OCI-LY7 (cell line): Measurements from ENCODE around the gene VPS8. TPM values are rescaled to one million over a fixed set of nuclear protein-coding genes. Genes with fewer than 3 reads are reported as not detected.

Experiments
- BruUV-seq: library from RNA; stranded (reverse); fragments of 400-500 nt; replicated peaks from 2 replicates; lab custom pipeline; 2021; lab: Mats Ljungman, UMichigan
- CTCF ChIA-PET: fragments of 300-600 bp; sonication (Branson Sonifier 250); formaldehyde crosslinking; loops from one replicate; lab custom pipeline; 2022; ENCODE audit warnings: antibody characterized with exemption; ENCODE audit not compliant: unreplicated experiment; lab: Charles Lee
- POLR2A ChIA-PET: fragments of 300-600 bp; sonication (Branson Sonifier 250); formaldehyde crosslinking; loops from one replicate; lab custom pipeline; 2022; ENCODE audit warnings: antibody characterized with exemption; lab: Charles Lee
- DNase-seq: peaks from one replicate; pipeline ENCODE4 v3.0.0-alpha.2; 2015; ENCODE audit warnings: low spot score
- H2AFZ ChIP-seq: fragments of 200-600 bp; sonication (generic), shearing (Covaris generic); 2 replicates; pipeline ENCODE4 v1.6.1; 2014; ENCODE audit warnings: mild to moderate bottlenecking, antibody characterized with exemption, low read length, moderate library complexity
- H3K27ac ChIP-seq: fragments of 200-600 bp; sonication (generic); 2 replicates; pipeline ENCODE4 v1.5.1; 2014; ENCODE audit warnings: mixed run types, low read depth, mild to moderate bottlenecking, moderate library complexity, low read length, inconsistent platforms; ENCODE audit not compliant: poor library complexity, severe bottlenecking
- H3K36me3 ChIP-seq: fragments of 200-600 bp; sonication (generic); 2 replicates; pipeline ENCODE4 v1.6.1; 2014; ENCODE audit warnings: mild to moderate bottlenecking, antibody characterized with exemption, low read length, moderate library complexity, mixed read lengths; ENCODE audit not compliant: insufficient read depth
- H3K4me1 ChIP-seq: fragments of 200-600 bp; sonication (generic); 2 replicates; pipeline ENCODE4 v1.5.1; 2014; ENCODE audit warnings: mild to moderate bottlenecking, low read length; ENCODE audit not compliant: insufficient read depth, poor library complexity, severe bottlenecking
- H3K4me2 ChIP-seq: fragments of 200-600 bp; sonication (generic); 2 replicates; pipeline ENCODE4 v1.6.1; 2014; ENCODE audit warnings: mild to moderate bottlenecking, low read length
- H3K4me3 ChIP-seq: fragments of 200-600 bp; sonication (generic); 2 replicates; pipeline ENCODE4 v1.5.1; 2014; ENCODE audit warnings: mild to moderate bottlenecking, low read depth, low read length; ENCODE audit not compliant: poor library complexity, severe bottlenecking
- H3K79me2 ChIP-seq: fragments of 200-600 bp; sonication (generic); 2 replicates; pipeline ENCODE4 v1.6.1; 2016; ENCODE audit warnings: low read depth, mild to moderate bottlenecking, low read length, moderate library complexity, mixed read lengths; ENCODE audit not compliant: insufficient read depth
- H3K9me2 ChIP-seq: fragments of 200-600 bp; sonication (generic); 2 replicates; pipeline ENCODE4 v1.6.1; 2016; ENCODE audit warnings: mild to moderate bottlenecking, low read length, mixed read lengths; ENCODE audit not compliant: insufficient read depth
- H3K9me3 ChIP-seq: fragments of 200-600 bp; sonication (generic); 2 replicates; pipeline ENCODE4 v1.6.1; 2014; ENCODE audit warnings: mild to moderate bottlenecking, mixed run types, low read length, mixed read lengths
- H4K20me1 ChIP-seq: fragments of 200-600 bp; sonication (generic); 2 replicates; pipeline ENCODE4 v1.6.1; 2014; ENCODE audit warnings: mild to moderate bottlenecking, antibody characterized with exemption, low read length, moderate library complexity, mixed read lengths; ENCODE audit not compliant: insufficient read depth
- CTCF ChIP-seq: fragments of 200-600 bp; sonication (generic); conservative IDR thresholded peaks from 2 replicates; pipeline ENCODE4 v1.5.1; 2014; ENCODE audit warnings: mild to moderate bottlenecking, antibody characterized with exemption, low read length, moderate library complexity, mixed read lengths
- EZH2phosphoT487 ChIP-seq: fragments of 200-600 bp; sonication (generic); IDR thresholded peaks from 2 replicates; pipeline ENCODE4 v1.6.1; 2018; ENCODE audit warnings: low read depth, borderline replicate concordance, mild to moderate bottlenecking, mixed run types, antibody characterized with exemption, low read length, moderate library complexity, mixed read lengths
- intact Hi-C: fragments of 100-400 bp; cut with micrococcal nuclease; formaldehyde crosslinking; loops from one replicate; pipeline ENCODE4 v1.10.0; 2022; ENCODE audit not compliant: unreplicated experiment
- total RNA-seq, 2 experiments: library from RNA; depleted of rRNA in 1 of 2; stranded (reverse); fragments of >200 nt in 1 of 2; shearing (Covaris generic) in 1 of 2; gene quantifications; 2 replicates each; pipeline ENCODE4 v1.2.3, GENCODE V29; 2014 to 2022

VPS8 gene
- total RNA-seq, 2 experiments from 2014 or later, result 33.5 to 44.9 TPM

DNA sequence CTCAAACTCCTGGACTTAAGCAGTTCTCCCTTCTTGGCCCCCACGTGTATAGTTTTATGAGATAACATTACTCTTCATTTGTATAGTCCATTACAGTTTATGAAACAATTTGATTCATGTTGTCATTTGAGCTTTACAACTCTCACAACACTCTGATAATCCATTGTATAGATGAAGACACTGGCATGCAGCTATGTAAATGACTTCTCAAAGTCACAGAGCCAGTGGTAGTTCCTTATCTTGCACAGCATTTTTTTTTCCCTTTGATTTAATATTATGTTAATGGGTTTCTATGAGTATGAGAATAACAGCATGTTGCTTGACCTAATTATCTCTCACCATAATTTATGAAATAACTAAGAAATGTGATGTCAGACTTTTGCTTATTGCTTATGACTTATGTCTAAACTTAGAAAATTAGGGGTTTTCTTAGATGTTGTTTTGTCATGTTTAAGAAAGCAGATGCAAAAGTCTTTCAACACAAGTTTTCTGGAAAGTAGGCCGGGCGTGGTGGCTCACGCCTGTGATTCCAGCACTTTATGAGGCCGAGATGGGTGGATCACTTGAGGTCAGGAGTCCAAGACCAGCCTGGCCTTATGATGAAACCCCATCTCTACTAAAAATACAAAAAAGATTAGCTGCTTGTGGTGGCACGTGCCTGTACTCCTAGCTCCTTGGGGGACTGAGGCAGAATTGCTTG, 13.3 kb downstream of the VPS8 start:
- no peak overlapping the region for H3K27ac ChIP-seq
- H3K4me2 ChIP-seq, result no peak overlapping the region
- DNase-seq, result no peak
- H3K4me3 ChIP-seq, result no peak overlapping the region
- no TSS peak for BruUV-seq
- H3K4me1 ChIP-seq, result no peaks in the 10 kb centered on the region
- no peaks in the 10 kb centered on the region for H4K20me1 ChIP-seq
- no peak overlapping the region for H2AFZ ChIP-seq
- no peaks in the 10 kb centered on the region for H3K79me2 ChIP-seq
- CTCF ChIA-PET, result no interaction called here
- TF ChIP-seq EZH2phosphoT487 (no peak), CTCF (no peak)
- H3K9me3 ChIP-seq, result no peaks in the 10 kb centered on the region
- peaks cover 8% of the 10 kb centered on the region for H3K36me3 ChIP-seq
- no peaks in the 10 kb centered on the region for H3K9me2 ChIP-seq
- POLR2A ChIA-PET, result interaction anchor here (0.6 to 3.2 kb wide), 4 partner anchors 11 to 285 kb away, joined by 5 to 21 read pairs (median 5); no protein-coding TSS in a partner anchor
- intact Hi-C loops, result no loop called here

DNA sequence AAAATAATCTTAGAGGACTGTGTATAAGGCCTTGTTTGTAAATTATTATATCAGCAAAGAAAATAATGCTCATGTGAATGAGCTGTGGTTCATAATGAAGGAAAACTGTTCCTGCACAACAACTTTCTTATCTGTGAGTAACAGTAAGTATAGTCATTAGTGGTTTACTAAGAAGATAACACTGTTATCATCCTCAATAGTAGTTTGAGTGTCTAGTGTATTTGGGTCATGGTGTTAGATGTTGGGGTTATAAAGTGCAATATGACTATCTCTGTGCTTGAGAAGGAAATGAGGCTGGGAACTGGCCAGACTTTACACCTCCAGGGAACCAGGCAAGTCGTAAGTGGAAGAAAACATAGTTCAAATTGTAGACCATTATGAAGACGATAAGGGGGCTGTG, 15.6 kb downstream of the VPS8 start:
- CTCF ChIA-PET, result no interaction called here
- no peaks in the 10 kb centered on the region for H4K20me1 ChIP-seq
- POLR2A ChIA-PET, result no interaction called here
- peaks cover 29% of the 10 kb centered on the region for H3K36me3 ChIP-seq
- no peaks in the 10 kb centered on the region for H3K4me1 ChIP-seq
- no peak overlapping the region for H3K4me2 ChIP-seq
- no peaks in the 10 kb centered on the region; the same call in 1 of the 2 replicates for H3K9me3 ChIP-seq
- BruUV-seq, result no TSS peak
- DNase-seq, result no peak
- no peaks in the 10 kb centered on the region for H3K79me2 ChIP-seq
- H3K9me2 ChIP-seq, result no peaks in the 10 kb centered on the region
- H3K4me3 ChIP-seq, result no peak overlapping the region
- H2AFZ ChIP-seq, result no peak overlapping the region
- no peak for TF ChIP-seq CTCF
- H3K27ac ChIP-seq, result no peak overlapping the region
- intact Hi-C loops, result no loop called here

GRCh38 chr3:184832044-184832443, 20.1 kb downstream of the VPS8 start:
- POLR2A ChIA-PET, result interaction anchor here (0.5 to 2.0 kb wide), 3 partner anchors 9 to 445 kb away, joined by 3 to 9 read pairs (median 4); no protein-coding TSS in a partner anchor
- TF ChIP-seq EZH2phosphoT487 (no peak), CTCF (no peak)
- intact Hi-C loops, result no loop called here
- DNase-seq, result no peak
- Histone ChIP-seq H4K20me1 (no peaks in the 10 kb centered on the region), H3K4me1 (no peaks in the 10 kb centered on the region), H3K79me2 (no peaks in the 10 kb centered on the region), H3K4me2 (no peak overlapping the region), H3K4me3 (no peak overlapping the region), H3K9me3 (no peaks in the 10 kb centered on the region; the same call in 1 of the 2 replicates), H3K27ac (no peak overlapping the region), H3K36me3 (peaks cover 54% of the 10 kb centered on the region), H3K9me2 (no peaks in the 10 kb centered on the region), H2AFZ (no peak overlapping the region)
- CTCF ChIA-PET, result no interaction called here
- no TSS peak for BruUV-seq
